CD14-positive monocyte (primary cell): ENCODE results near the gene JPT1. TPM values are rescaled to one million over a fixed set of nuclear protein-coding genes. Genes with fewer than 3 reads are reported as not detected.
"Not testable (repeated sequence)": the region's sequence is repeated elsewhere in the genome, so short reads cannot be mapped to it uniquely, and the experiment has no call there.

Experiments used
- DNase-seq, 3 donors: peaks; one replicate each; pipeline ENCODE4 v3.0.0-alpha.2; 2011 to 2022
- H2AFZ ChIP-seq: 2 replicates; pipeline ENCODE4 v1.6.0; 2012; ENCODE audit warnings: mild to moderate bottlenecking, low read depth, low read length, inconsistent platforms; ENCODE audit not compliant: insufficient read depth, poor library complexity, severe bottlenecking
- H3K27ac ChIP-seq, 2 donors: 1 replicate in 1 of 2; 2 replicates in 1 of 2; pipeline ENCODE4 v1.5.1; 2012 to 2013; ENCODE audit warnings: low read length in 2 of 2, control low read depth in 1 of 2, inconsistent platforms in 1 of 2, low read depth in 1 of 2, mild to moderate bottlenecking in 1 of 2
- H3K27me3 ChIP-seq, 2 donors: one replicate each; pipeline versions ENCODE4 v1.6.0 to v1.6.1; 2011 to 2013; ENCODE audit warnings: low read length in 2 of 2; ENCODE audit not compliant: control insufficient read depth in 2 of 2, insufficient read depth in 2 of 2
- H3K36me3 ChIP-seq, 2 donors: replicated peaks in 1 of 2; 1 replicate in 1 of 2; 2 replicates in 1 of 2; pipeline versions ENCODE4 v1.5.1 to v1.6.1; 2012 to 2013; ENCODE audit warnings: low read length in 2 of 2, control low read depth in 1 of 2, inconsistent platforms in 1 of 2, mild to moderate bottlenecking in 1 of 2; ENCODE audit not compliant: insufficient read depth in 2 of 2, control insufficient read depth in 1 of 2
- H3K4me1 ChIP-seq, 2 donors: 1 replicate in 1 of 2; 2 replicates in 1 of 2; pipeline versions ENCODE4 v1.5.1 to v1.6.1; 2012 to 2013; ENCODE audit warnings: low read length in 2 of 2, control low read depth in 1 of 2, inconsistent platforms in 1 of 2, mild to moderate bottlenecking in 1 of 2, moderate library complexity in 1 of 2; ENCODE audit not compliant: insufficient read depth in 2 of 2, control insufficient read depth in 1 of 2
- H3K4me2 ChIP-seq: replicated peaks from 2 replicates; pipeline ENCODE3; 2012; ENCODE audit warnings: low read length, moderate library complexity, mild to moderate bottlenecking; ENCODE audit not compliant: poor library complexity, severe bottlenecking; ENCODE audit errors: extremely low read depth
- H3K4me3 ChIP-seq, 3 experiments: fragments of 200-600 bp in 1 of 3; sonication (generic) in 1 of 3; replicated peaks in 1 of 3; 1 replicate in 2 of 3; 2 replicates in 1 of 3; pipeline ENCODE4 v1.5.1; 2011 to 2013; ENCODE audit warnings: low read length in 3 of 3, mild to moderate bottlenecking in 3 of 3, control low read depth in 2 of 3, low read depth in 2 of 3, inconsistent platforms in 1 of 3, moderate library complexity in 1 of 3
- H3K79me2 ChIP-seq: 2 replicates; pipeline ENCODE4 v1.6.0; 2012; ENCODE audit warnings: mild to moderate bottlenecking, control low read depth, inconsistent platforms, low read length, moderate library complexity; ENCODE audit not compliant: insufficient read depth
- H3K9ac ChIP-seq: 2 replicates; pipeline ENCODE4 v1.6.0; 2017; ENCODE audit warnings: low read length, mild to moderate bottlenecking; ENCODE audit not compliant: insufficient read depth, poor library complexity, severe bottlenecking
- H3K9me3 ChIP-seq, 2 donors: replicated peaks in 1 of 2; 1 replicate in 1 of 2; 2 replicates in 1 of 2; pipeline versions ENCODE4 v1.5.1 to v1.6.1; 2012 to 2013; ENCODE audit warnings: low read length in 2 of 2, control low read depth in 1 of 2; ENCODE audit not compliant: control insufficient read depth in 1 of 2, insufficient read depth in 1 of 2
- H4K20me1 ChIP-seq: 2 replicates; pipeline ENCODE4 v1.6.0; 2012; ENCODE audit warnings: mild to moderate bottlenecking, low read length, control low read depth, moderate library complexity; ENCODE audit not compliant: insufficient read depth
- H3K27ac Mint-ChIP-seq, 7 donors: one replicate each; pipeline ENCODE4 v1.8.0; 2020; ENCODE audit warnings: mild to moderate bottlenecking in 7 of 7, mixed read lengths in 7 of 7, moderate library complexity in 6 of 7, inconsistent platforms in 2 of 7
- H3K27me3 Mint-ChIP-seq, 3 donors: one replicate each; pipeline ENCODE4 v1.8.0; 2021 to 2022; ENCODE audit warnings: low read depth in 3 of 3, mild to moderate bottlenecking in 3 of 3, mixed read lengths in 3 of 3, moderate library complexity in 3 of 3, inconsistent platforms in 1 of 3
- H3K36me3 Mint-ChIP-seq, 2 donors: one replicate each; pipeline ENCODE4 v1.8.0; 2020; ENCODE audit warnings: mixed read lengths in 2 of 2, inconsistent platforms in 1 of 2, mild to moderate bottlenecking in 1 of 2
- H3K4me1 Mint-ChIP-seq: one replicate; pipeline ENCODE4 v1.8.0; 2020; ENCODE audit warnings: mild to moderate bottlenecking, mixed read lengths
- H3K4me3 Mint-ChIP-seq, 2 donors: one replicate each; pipeline ENCODE4 v1.8.0; 2020; ENCODE audit warnings: mild to moderate bottlenecking in 2 of 2, mixed read lengths in 2 of 2, moderate library complexity in 1 of 2
- H3K9me3 Mint-ChIP-seq, 7 donors: one replicate each; pipeline ENCODE4 v1.8.0; 2020 to 2022; ENCODE audit warnings: mixed read lengths in 7 of 7, mild to moderate bottlenecking in 6 of 7, moderate library complexity in 6 of 7, inconsistent platforms in 2 of 7
- CTCF ChIP-seq: fragments of 200-600 bp; IDR thresholded peaks from one replicate; pipeline ENCODE4 v1.8.0; 2022; ENCODE audit warnings: antibody characterized with exemption, mild to moderate bottlenecking
- WGBS: methylation state at CpG from one replicate; pipeline ENCODE4 v1.1.5; 2013; ENCODE audit warnings: missing lambda C conversion rate; ENCODE audit not compliant: insufficient coverage; 5-methylcytosine and 5-hydroxymethylcytosine counted together
- intact Hi-C, 2 donors: fragments of 100-400 bp; cut with micrococcal nuclease; formaldehyde crosslinking; loops; one replicate each; pipeline versions ENCODE4 v1.15.0 to v1.15.1; 2023
- polyA plus RNA-seq, 3 donors: library from polyadenylated mRNA; depleted of rRNA in 1 of 3; unstranded in 2 of 3; stranded (reverse) in 1 of 3; fragments of 300-500 nt in 2 of 3; fragments of >200 nt in 1 of 3; fragmentation: Illumina TruSeq in 2 of 3; gene quantifications; 1 replicate in 2 of 3; 2 replicates in 1 of 3; pipeline ENCODE4 v1.2.3, GENCODE V29; 2012 to 2021

The JPT1 gene
- polyA plus RNA-seq, 3 donors, result 79.7 to 181 (median 156) TPM

- peaks cover 14% of the 10 kb centered on the region for H3K79me2 ChIP-seq
- Mint-ChIP-seq H3K4me3 (no peak overlapping the region), H3K27ac (peak overlapping the region in 2 of 7 donors; percentile 8 to 11), H3K4me1 (peaks cover 8% of the 10 kb centered on the region), H3K27me3 (no peaks in the 10 kb centered on the region), H3K36me3 (peaks cover 30 to 54% of the 10 kb centered on the region in 2 donors), H3K9me3 (no peaks in the 10 kb centered on the region)
- DNase-seq, result no peak
- no peaks in the 10 kb centered on the region for H4K20me1 ChIP-seq
- H2AFZ ChIP-seq, result no peak overlapping the region
- 98% methylated on average over 6 of the region's 8 CpGs for WGBS
- H3K27me3 ChIP-seq, result no peaks in the 10 kb centered on the region
- intact Hi-C loops, result no loop called here
- H3K9me3 ChIP-seq, result no peaks in the 10 kb centered on the region
- no peak overlapping the region for H3K4me2 ChIP-seq
- H3K4me3 ChIP-seq, result no peak overlapping the region
- no peak for TF ChIP-seq CTCF
- H3K27ac ChIP-seq, result no peak overlapping the region
- peaks cover 38 to 62% of the 10 kb centered on the region in 2 donors for H3K36me3 ChIP-seq
- peaks cover 10 to 14% of the 10 kb centered on the region in 2 donors for H3K4me1 ChIP-seq
- no peak overlapping the region for H3K9ac ChIP-seq
These were observed 18.4 kb downstream of the JPT1 start for GRCh38 chr17:75135946-75136345.

DNA sequence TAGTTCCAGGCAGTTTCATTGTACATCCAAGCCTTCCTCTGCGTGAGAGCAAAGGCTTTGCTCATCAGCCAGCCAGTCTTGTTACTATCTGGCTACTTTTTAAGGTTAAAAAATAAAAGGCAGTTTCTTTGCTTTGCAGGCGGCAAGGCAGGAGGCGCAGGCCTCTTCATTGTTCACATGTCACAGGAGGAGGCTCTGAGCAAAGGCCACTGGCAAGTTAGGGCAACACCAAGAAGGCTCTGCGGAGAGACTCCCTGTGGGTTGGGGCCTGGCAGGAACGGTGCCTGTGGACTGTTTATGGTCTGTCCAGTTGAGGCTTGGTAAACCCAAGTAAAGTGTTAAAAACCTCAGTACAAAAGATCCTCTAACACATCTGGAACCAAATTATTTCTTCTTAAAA lies 18.9 kb downstream of the JPT1 start:
- Mint-ChIP-seq H3K36me3 (peaks cover 28 to 51% of the 10 kb centered on the region in 2 donors), H3K27ac (no peak overlapping the region), H3K4me3 (no peak overlapping the region), H3K27me3 (no peaks in the 10 kb centered on the region), H3K4me1 (peaks cover 11% of the 10 kb centered on the region), H3K9me3 (no peaks in the 10 kb centered on the region)
- H3K4me2 ChIP-seq, result no peak overlapping the region
- no peaks in the 10 kb centered on the region for H3K9me3 ChIP-seq
- no peak for TF ChIP-seq CTCF
- peaks cover 15 to 19% of the 10 kb centered on the region in 2 donors for H3K4me1 ChIP-seq
- H3K4me3 ChIP-seq, result no peak overlapping the region
- no peak for DNase-seq
- no peaks in the 10 kb centered on the region for H3K27me3 ChIP-seq
- no peak overlapping the region for H3K27ac ChIP-seq
- intact Hi-C loops, result no loop called here
- WGBS, result 98% methylated on average over 3 of the region's 5 CpGs
- no peak overlapping the region for H2AFZ ChIP-seq
- H3K36me3 ChIP-seq, result peaks cover 33 to 58% of the 10 kb centered on the region in 2 donors
- H3K9ac ChIP-seq, result no peak overlapping the region
- peaks cover 3% of the 10 kb centered on the region for H4K20me1 ChIP-seq
- H3K79me2 ChIP-seq, result peaks cover 10% of the 10 kb centered on the region

DNA sequence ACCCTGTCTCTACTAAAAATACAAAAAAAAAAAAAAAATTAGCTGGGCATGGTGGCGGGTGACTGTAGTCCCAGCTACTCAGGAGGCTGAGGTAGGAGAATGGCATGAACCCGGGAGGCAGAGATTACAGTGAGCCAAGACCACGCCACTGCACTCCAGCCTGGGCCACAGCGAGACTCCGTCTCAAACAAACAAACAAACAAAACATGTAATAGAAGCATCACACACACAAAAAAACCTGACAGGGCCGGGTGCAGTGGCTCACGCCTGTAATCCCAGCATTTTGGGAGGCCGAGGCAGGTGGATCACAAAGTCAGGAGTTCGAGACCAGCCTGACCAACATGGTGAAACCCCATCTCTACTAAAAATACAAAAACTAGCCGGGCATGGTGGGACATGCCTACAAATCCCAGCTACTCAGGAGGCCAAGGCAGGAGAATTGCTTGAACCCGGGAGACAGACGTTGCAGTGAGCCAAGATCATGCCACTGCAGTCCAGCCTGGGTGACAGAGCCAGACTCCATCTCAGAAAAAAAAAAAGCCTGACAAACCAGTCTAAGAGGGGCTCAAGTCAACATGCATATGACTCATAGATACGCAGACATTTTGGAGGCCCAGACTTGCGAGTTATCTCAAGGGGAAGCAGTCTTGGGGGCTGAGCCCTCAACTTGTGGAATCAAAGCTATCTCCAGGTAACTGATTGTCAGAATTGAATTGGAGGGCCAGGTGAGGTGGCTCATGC lies 20.5 kb downstream of the JPT1 start:
- Histone ChIP-seq H3K79me2 (peaks cover 15% of the 10 kb centered on the region), H4K20me1 (peaks cover 17% of the 10 kb centered on the region), H3K36me3 (peaks cover 37 to 58% of the 10 kb centered on the region in 2 donors), H3K4me1 (peaks cover 17 to 24% of the 10 kb centered on the region in 2 donors)
- H3K4me2 ChIP-seq, H3K27me3 Mint-ChIP-seq, H3K9me3 ChIP-seq, intact Hi-C loops, DNase-seq, H2AFZ ChIP-seq, H3K9me3 Mint-ChIP-seq, H3K9ac ChIP-seq, H3K4me3 Mint-ChIP-seq, H3K27ac ChIP-seq, H3K4me3 ChIP-seq, H3K27me3 ChIP-seq: not testable (repeated sequence)
- H3K36me3 Mint-ChIP-seq, result peaks cover 29 to 54% of the 10 kb centered on the region in 2 donors
- H3K27ac Mint-ChIP-seq, result peak overlapping the region in 3 of 7 donors; percentile 26 to 75 (median 40)
- whole genome bisulfite sequencing, result 99% methylated on average over 6 of the region's 14 CpGs
- peaks cover 14% of the 10 kb centered on the region for H3K4me1 Mint-ChIP-seq
